IPS-20b (cell line): ENCODE results near the gene UHRF1.
"Not testable (repeated sequence)": the region's sequence is repeated elsewhere in the genome, so short reads cannot be mapped to it uniquely, and the experiment has no call there.

ENCODE experiments used
- H3K27ac ChIP-seq: one replicate; pipeline ENCODE4 v1.5.1; 2013; ENCODE audit warnings: low read length
- H3K27me3 ChIP-seq: 2 replicates; pipeline ENCODE4 v1.6.1; 2013; ENCODE audit warnings: mild to moderate bottlenecking, low read length, inconsistent platforms; ENCODE audit not compliant: insufficient read depth
- H3K36me3 ChIP-seq: 2 replicates; pipeline ENCODE4 v1.6.1; 2013; ENCODE audit warnings: low read depth, mild to moderate bottlenecking, inconsistent platforms, low read length, moderate library complexity; ENCODE audit not compliant: insufficient read depth
- H3K4me1 ChIP-seq: 2 replicates; pipeline ENCODE4 v1.6.1; 2013; ENCODE audit warnings: mild to moderate bottlenecking, control low read depth, inconsistent platforms, low read length, moderate library complexity; ENCODE audit not compliant: insufficient read depth
- H3K4me3 ChIP-seq: 2 replicates; pipeline ENCODE4 v1.5.1; 2013; ENCODE audit warnings: mild to moderate bottlenecking, low read length, inconsistent platforms
- H3K9ac ChIP-seq: 2 replicates; pipeline ENCODE4 v1.6.1; 2013; ENCODE audit warnings: low read depth, mild to moderate bottlenecking, inconsistent platforms, low read length, moderate library complexity
- H3K9me3 ChIP-seq: 2 replicates; pipeline ENCODE4 v1.6.1; 2013; ENCODE audit warnings: mild to moderate bottlenecking, low read depth, low read length, inconsistent platforms; ENCODE audit not compliant: insufficient read depth

Gene UHRF1

GRCh38 chr19:4941638-4942169 is 32.4 kb downstream of the UHRF1 start:
- peaks cover 79% of the 10 kb centered on the region for H3K36me3 ChIP-seq
- H3K9ac ChIP-seq, H3K9me3 ChIP-seq, H3K4me1 ChIP-seq, H3K27me3 ChIP-seq, H3K27ac ChIP-seq, H3K4me3 ChIP-seq: not testable (repeated sequence)

DNA sequence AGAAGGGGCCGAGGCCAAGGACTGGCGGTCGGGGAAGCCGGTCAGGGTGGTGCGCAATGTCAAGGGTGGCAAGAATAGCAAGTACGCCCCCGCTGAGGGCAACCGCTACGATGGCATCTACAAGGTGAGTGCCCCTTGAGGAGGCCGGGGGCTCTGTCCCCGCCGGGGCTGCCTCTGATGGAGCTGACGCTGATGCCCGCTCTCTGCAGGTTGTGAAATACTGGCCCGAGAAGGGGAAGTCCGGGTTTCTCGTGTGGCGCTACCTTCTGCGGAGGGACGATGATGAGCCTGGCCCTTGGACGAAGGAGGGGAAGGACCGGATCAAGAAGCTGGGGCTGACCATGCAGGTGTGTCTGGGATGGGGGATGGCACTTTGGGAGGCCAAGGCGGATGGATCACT is 41.3 kb downstream of the UHRF1 start:
- H3K4me3 ChIP-seq, H3K9me3 ChIP-seq, H3K27ac ChIP-seq, H3K4me1 ChIP-seq, H3K27me3 ChIP-seq, H3K9ac ChIP-seq: not testable (repeated sequence)
- H3K36me3 ChIP-seq = peaks cover 89% of the 10 kb centered on the region

GRCh38 chr19:4951656-4952055 is 42.4 kb downstream of the UHRF1 start:
- peaks cover 89% of the 10 kb centered on the region for H3K36me3 ChIP-seq

DNA sequence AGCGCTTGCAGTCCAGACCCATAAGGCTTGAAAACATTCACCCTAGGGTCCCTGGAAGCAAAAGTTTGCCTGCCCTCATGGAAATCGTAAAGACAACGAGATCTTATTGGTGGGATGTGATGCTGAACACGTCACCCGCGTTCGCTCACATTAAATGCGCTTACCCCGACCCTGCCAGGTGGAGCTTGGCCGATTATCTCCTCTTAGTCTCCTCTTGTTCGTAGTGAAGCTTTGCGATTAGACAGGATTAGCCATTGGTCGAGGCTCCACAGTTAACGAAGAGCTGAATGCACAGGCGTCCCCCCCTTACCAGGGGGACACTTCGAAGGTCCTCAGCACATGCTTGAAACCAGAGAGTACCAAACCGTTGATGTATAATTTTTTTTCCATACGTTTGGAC is 43.6 kb downstream of the UHRF1 start:
- Histone ChIP-seq H3K9me3 (no peaks in the 10 kb centered on the region), H3K36me3 (peaks cover 86% of the 10 kb centered on the region), H3K27me3 (no peaks in the 10 kb centered on the region), H3K4me1 (no peaks in the 10 kb centered on the region), H3K9ac (no peak overlapping the region), H3K27ac (no peak overlapping the region), H3K4me3 (no peak overlapping the region)

More at GRCh38 chr19:4951656-4952055, 42.4 kb downstream of the UHRF1 start:
- Histone ChIP-seq H3K27me3 (no peaks in the 10 kb centered on the region), H3K27ac (no peak overlapping the region), H3K4me3 (no peak overlapping the region), H3K4me1 (no peaks in the 10 kb centered on the region), H3K9ac (no peak overlapping the region), H3K9me3 (no peaks in the 10 kb centered on the region)

GRCh38 chr19:4954320-4955149 is 45.2 kb downstream of the UHRF1 start:
- H3K27me3 ChIP-seq, H3K4me3 ChIP-seq, H3K27ac ChIP-seq, H3K9me3 ChIP-seq, H3K4me1 ChIP-seq, H3K9ac ChIP-seq: not testable (repeated sequence)
- peaks cover 86% of the 10 kb centered on the region for H3K36me3 ChIP-seq

GRCh38 chr19:4955274-4955673 is 46.0 kb downstream of the UHRF1 start:
- no peak overlapping the region for H3K4me3 ChIP-seq
- H3K27me3 ChIP-seq = no peaks in the 10 kb centered on the region
- H3K36me3 ChIP-seq = peaks cover 89% of the 10 kb centered on the region
- no peaks in the 10 kb centered on the region for H3K4me1 ChIP-seq
- H3K27ac ChIP-seq = no peak overlapping the region
- H3K9me3 ChIP-seq = no peaks in the 10 kb centered on the region
- no peak overlapping the region for H3K9ac ChIP-seq

- Histone ChIP-seq H3K27ac (no peak overlapping the region), H3K9ac (no peak overlapping the region), H3K4me1 (no peaks in the 10 kb centered on the region), H3K27me3 (no peaks in the 10 kb centered on the region), H3K9me3 (no peaks in the 10 kb centered on the region), H3K4me3 (no peak overlapping the region), H3K36me3 (peaks cover 80% of the 10 kb centered on the region)
These were observed 48.7 kb downstream of the UHRF1 start for GRCh38 chr19:4957981-4958380.

DNA sequence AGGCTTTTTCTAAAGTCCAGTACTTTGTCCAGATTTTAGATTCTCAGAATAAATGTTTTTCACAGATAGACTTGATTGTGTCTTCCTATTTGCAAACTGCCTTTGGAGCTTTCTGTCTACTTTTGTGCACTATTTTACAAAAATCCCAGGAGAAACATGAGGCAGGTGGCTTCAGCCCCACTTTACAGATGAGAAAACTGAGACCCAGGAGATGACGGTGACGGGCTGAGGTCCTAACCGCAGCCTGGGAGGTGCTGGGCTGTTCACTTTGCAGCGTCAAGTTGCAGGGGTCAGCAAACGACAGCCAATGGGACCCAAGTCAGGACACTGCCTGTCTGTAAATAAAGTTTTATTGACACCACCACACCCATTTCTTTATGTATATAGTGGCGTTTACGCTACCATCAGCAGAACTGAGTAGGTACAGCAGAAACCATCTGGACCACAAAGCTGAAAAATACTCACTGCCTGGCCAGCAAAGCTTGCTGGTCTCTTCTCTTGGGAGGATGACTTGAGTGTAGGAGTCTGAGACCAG is 52.9 kb downstream of the UHRF1 start:
- H3K4me3 ChIP-seq = no peak overlapping the region
- no peak overlapping the region for H3K27ac ChIP-seq
- no peaks in the 10 kb centered on the region for H3K27me3 ChIP-seq
- no peak overlapping the region for H3K9ac ChIP-seq
- H3K4me1 ChIP-seq = no peaks in the 10 kb centered on the region
- H3K9me3 ChIP-seq = no peaks in the 10 kb centered on the region
- peaks cover 43% of the 10 kb centered on the region for H3K36me3 ChIP-seq

GRCh38 chr19:4965061-4965460 is 55.8 kb downstream of the UHRF1 start:
- H3K27me3 ChIP-seq = peaks cover 6% of the 10 kb centered on the region; the same call in 1 of the 2 replicates
- H3K9ac ChIP-seq = no peak overlapping the region
- H3K9me3 ChIP-seq = no peaks in the 10 kb centered on the region
- peaks cover 18% of the 10 kb centered on the region for H3K36me3 ChIP-seq
- no peak overlapping the region for H3K4me3 ChIP-seq
- no peak overlapping the region for H3K27ac ChIP-seq
- 0 out of 2 replicates have a peak, but pooled peaks cover under 1% of the 10 kb centered on the region for H3K4me1 ChIP-seq

- H3K27ac ChIP-seq = no peak overlapping the region
- peaks cover 13% of the 10 kb centered on the region for H3K36me3 ChIP-seq
- H3K9ac ChIP-seq = no peak overlapping the region
- H3K27me3 ChIP-seq = peaks cover 15% of the 10 kb centered on the region; the same call in 1 of the 2 replicates
- H3K9me3 ChIP-seq = no peaks in the 10 kb centered on the region
- H3K4me1 ChIP-seq = peaks cover 13% of the 10 kb centered on the region; the same call in 1 of the 2 replicates
- H3K4me3 ChIP-seq = no peak overlapping the region
These were observed 57.3 kb downstream of the UHRF1 start for GRCh38 chr19:4966591-4966990.

DNA sequence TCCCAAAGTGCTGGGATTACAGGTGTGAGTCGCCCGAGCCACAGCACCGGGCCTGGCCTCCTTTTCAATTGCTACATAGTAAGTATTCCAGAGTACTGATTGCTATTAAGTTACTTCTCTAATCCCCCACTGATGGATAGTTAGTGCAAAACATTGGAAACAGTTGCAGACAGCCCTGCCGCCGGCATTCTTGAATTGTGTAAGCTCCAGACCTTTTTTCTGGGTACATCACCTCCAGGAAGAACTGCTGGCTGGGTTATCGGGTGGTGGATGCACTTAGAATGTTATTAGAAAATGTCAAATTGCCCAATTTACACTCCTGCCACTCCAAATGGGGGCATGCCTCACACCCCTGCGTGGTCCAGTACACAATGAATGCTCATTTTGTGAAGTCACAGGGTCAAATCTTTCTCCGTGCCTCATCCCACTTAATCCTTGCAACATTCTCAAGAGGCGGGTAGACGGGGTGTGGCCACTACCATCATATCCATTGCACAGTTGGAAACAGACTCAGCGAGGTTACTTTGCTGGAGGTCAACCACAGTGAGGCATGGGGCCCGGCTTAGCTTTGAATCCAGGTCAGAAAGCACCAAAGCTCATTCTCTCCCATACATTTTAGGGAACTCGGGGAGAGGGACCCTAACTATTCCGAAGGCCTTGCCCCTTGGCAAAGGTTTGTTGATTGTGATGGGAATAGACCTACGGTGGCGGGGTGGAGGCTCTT is 58.6 kb downstream of the UHRF1 start:
- Histone ChIP-seq H3K9ac (peak overlapping the region; percentile 25; the same call in 1 of the 2 replicates), H3K27me3 (peaks cover 15% of the 10 kb centered on the region; the same call in 1 of the 2 replicates), H3K4me1 (peaks cover 15% of the 10 kb centered on the region; the same call in 1 of the 2 replicates), H3K36me3 (peaks cover under 1% of the 10 kb centered on the region; the same call in 1 of the 2 replicates), H3K27ac (no peak overlapping the region), H3K9me3 (no peaks in the 10 kb centered on the region), H3K4me3 (peak overlapping the region; percentile 56; the same call in 1 of the 2 replicates)
